NCI-H2029 treated with DMSO at 0.1 percent for 48 hours (cell line): ENCODE results near the gene CADPS.
"Not testable (repeated sequence)": the region's sequence is repeated elsewhere in the genome, so short reads cannot be mapped to it uniquely, and the experiment has no call there.

Source experiments
- DNase-seq: peaks from one replicate; lab custom pipeline; 2025; lab: John Stamatoyannopoulos, UW

Gene CADPS

GRCh38 chr3:62592408-62592807, 282.8 kb downstream of the CADPS start:
- no peak for DNase-seq

- DNase-seq = no peak
Measured at GRCh38 chr3:62589078-62589477, 286.1 kb downstream of the CADPS start.

GRCh38 chr3:62587579-62588031, 287.6 kb downstream of the CADPS start:
- no peak for DNase-seq

- DNase-seq = no peak
Measured at GRCh38 chr3:62587169-62587568, 288.0 kb downstream of the CADPS start.

GRCh38 chr3:62586356-62586755, 288.9 kb downstream of the CADPS start:
- no peak for DNase-seq

GRCh38 chr3:62585861-62586260, 289.4 kb downstream of the CADPS start:
- DNase-seq = no peak

- DNase-seq = no peak
Measured at GRCh38 chr3:62584636-62585035, 290.6 kb downstream of the CADPS start.

DNA sequence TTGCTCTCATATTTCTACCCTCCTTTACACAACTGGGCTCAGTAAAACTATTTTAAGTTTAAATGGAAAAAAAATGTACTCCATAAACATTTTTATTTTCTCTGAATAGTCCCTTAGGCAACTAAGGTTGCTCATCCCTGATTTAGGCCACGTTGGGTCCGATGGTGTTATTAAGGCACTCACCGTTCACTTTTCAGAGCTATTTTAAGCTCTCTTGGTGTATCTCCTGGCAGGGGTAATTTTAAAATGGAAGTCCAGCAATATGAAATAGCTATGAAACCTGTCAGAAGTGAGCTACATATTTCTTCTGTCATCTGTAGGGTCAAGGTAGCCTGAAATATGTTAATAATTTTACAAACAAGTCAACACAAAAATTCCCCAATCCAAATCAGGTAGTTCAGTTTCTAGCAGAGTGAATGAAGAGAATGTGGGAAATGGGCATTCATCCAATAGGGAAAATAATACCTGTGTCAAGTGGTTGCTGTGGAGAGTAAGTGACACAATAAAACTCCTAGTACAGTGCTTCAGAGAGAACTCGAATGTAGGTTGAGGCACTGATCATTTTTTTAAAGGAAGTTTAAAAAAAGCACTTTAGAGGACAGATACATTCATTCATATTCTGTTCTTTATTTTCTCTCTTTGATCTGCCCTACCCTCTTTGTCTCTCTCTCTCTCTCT, 292.6 kb downstream of the CADPS start:
- peak; percentile 23 for DNase-seq

DNA sequence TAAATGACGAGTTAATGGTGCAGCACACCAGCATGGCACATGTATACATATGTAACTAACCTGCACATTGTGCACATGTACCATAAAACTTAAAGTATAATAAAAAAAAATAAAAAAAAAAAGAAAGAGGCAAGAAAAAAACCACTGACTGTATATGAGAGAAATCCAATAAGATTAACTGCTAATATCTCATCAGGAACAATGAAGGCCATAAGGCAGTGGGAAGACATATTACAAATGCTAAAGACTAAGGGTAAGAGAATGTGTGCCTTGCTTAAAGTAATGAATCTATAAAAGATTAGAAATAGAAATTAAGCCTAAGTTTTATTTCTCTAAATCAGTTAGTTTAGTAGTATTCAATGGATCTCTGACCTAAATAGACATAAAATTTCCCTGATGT, 294.7 kb downstream of the CADPS start:
- not testable (repeated sequence) for DNase-seq

- DNase-seq = no peak
Measured at GRCh38 chr3:62577153-62577552, 298.1 kb downstream of the CADPS start.

GRCh38 chr3:62574266-62574898, 300.8 kb downstream of the CADPS start:
- no peak for DNase-seq

- DNase-seq = no peak
Measured at GRCh38 chr3:62571916-62572315, 303.3 kb downstream of the CADPS start.

GRCh38 chr3:62570888-62571287, 304.3 kb downstream of the CADPS start:
- no peak for DNase-seq

DNA sequence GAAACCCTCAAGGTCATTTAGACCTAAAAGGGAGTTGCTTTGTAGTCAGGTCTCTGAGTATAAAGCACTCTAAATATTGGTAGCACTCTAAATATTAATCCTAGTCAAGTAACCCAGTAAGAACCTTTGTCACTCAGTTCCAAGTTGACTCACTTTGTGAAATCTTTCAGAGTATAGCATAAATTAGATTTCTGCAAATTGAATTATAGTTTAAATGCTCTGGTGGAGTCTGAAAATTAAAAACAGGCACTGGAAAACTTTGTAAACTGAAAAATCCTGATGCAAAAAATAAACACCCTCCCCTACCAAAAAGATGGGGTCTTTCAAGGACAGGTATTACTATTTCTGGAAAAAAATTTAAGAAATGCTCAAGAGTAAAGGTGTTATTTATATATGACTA, 305.6 kb downstream of the CADPS start:
- no peak for DNase-seq

DNA sequence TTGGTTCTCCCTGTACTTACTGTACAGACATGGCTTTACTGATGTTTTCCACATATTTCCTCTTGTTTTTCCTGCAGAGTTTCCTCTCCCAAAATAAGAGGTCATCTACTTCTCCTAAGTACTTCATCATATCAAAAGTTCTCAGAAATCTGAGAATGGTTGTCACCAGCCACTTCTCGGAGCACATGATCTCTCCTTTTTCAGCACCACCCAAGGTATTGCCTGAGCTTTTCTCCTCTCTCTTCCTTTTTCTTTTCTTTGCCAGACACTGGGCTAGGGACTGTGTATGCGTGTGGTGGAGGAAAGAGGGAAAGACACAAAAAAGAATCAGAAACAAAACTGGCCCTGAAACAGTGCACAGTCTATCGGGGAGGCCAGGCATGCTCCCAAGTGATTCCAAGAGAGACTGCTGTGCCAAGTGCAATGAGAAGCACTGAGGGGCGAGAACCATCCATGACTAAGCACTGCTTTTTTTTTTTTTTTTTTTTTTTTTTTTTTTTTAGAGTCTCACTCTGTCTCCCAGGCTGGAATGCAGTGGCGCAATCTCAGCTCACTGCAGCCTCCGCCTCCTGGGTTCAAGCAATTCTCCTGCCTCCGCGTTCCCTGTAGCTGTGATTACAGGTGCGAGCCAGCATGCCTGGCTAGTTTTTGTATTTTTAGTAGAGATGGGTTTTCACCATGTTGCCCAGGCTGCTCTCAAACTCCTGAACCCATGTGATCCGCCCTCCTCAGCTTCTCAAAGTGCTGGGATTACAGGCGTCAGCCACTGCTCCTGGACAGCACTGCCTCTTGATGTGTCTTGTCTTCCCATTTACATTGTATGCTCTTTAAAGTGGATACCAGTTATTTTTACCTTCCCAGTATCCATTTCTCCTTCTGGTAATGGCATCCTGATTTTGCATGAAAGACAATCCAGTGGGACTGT, 307.9 kb downstream of the CADPS start:
- no peak for DNase-seq

GRCh38 chr3:62566022-62566557, 309.1 kb downstream of the CADPS start:
- DNase-seq = no peak

DNA sequence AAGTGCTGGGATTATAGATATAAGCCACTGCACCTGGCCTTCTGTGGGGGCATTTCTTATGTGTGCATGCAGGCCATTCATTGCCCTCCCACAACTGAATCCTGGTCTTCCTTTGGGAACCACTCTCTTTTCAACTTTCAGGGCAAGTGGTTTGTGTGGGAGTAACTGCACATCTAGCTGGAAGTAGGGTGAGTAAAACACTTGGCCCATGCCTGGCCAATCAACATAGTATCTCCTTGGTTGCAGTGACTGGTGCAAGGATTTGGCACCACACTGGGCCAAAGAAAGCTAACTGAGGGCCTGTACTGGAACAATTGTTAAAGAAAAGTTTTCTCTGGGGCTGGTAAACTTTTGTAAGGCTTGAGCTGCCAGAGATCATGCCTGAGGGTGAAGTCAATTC, 312.6 kb downstream of the CADPS start:
- DNase-seq = no peak

- DNase-seq = no peak
Measured at GRCh38 chr3:62562017-62562416, 313.2 kb downstream of the CADPS start.

- no peak for DNase-seq
Measured at GRCh38 chr3:62559831-62560445, 315.3 kb downstream of the CADPS start.

DNA sequence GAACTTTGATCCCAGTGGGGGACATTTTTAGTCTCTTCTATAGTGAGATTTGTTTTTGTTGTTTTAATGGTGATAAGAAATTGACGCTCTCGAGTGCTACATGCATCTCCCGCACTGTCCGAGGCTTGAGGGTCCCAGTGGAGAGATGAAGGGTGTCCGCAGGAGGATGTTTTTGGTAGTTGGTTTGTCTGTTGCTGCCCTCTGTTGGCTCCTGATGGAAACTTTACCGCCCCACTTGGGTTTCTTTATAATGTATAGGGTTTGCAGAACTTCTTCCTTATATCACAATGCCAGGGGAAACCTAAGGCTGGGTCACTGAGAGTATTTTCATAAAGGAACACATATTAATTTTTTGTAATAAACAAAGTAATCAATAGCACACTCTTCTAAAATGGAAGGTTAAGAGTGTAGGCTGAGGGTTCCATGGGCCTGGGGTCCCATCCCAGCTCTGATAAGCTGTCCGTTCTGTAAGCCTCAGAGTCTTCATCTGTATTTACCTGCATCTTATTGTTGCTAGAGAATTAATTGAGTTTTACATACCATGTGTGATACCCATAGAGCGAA, 316.6 kb downstream of the CADPS start:
- no peak for DNase-seq

GRCh38 chr3:62557983-62558382, 317.2 kb downstream of the CADPS start:
- no peak for DNase-seq

DNA sequence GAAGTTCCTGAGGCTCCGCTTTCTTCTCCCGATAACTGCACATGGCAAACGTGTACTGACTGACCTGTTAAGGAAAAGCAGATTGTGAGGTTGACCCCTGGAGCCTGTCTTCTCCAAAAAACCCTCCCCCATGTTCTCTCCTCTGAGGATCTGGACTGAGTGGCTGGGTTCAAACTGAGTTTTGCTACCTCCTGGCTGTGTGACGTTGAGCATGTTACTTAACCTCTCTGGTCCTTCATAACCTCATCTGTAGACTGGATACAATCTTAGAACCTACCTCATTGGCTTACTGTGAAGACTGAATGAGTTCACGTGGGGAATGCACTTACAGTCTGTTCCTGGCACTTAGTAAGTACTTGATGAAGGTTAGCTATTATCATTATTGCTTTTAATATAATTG, 317.8 kb downstream of the CADPS start:
- DNase-seq = no peak
